Esophagus squamous epithelium (tissue), 5 donors: ENCODE data around the gene ADIPOR2. TPM values are rescaled to one million over a fixed set of nuclear protein-coding genes. Genes with fewer than 3 reads are reported as not detected.

Source experiments
- DNase-seq: peaks from one replicate; lab custom pipeline; 2025; lab: John Stamatoyannopoulos, UW
- H3K27ac ChIP-seq, 4 donors: fragments of 200-600 bp; sonication (generic); one replicate each; pipeline ENCODE4 v1.5.1; 2016 to 2019; ENCODE audit warnings: mild to moderate bottlenecking in 1 of 4
- H3K27me3 ChIP-seq, 4 donors: fragments of 200-600 bp; sonication (generic); 1 replicate in 3 of 4; 2 replicates in 1 of 4; pipeline versions ENCODE4 v1.5.1 to v1.6.0; 2017 to 2021; ENCODE audit warnings: antibody characterized with exemption in 1 of 4
- H3K36me3 ChIP-seq, 3 donors: fragments of 200-600 bp; sonication (generic); one replicate each; pipeline ENCODE4 v1.5.1; 2016 to 2019
- H3K4me1 ChIP-seq, 3 donors: fragments of 200-600 bp; sonication (generic); one replicate each; pipeline ENCODE4 v1.5.1; 2017 to 2019
- H3K4me3 ChIP-seq, 4 donors: fragments of 200-600 bp; sonication (generic); 1 replicate in 3 of 4; 2 replicates in 1 of 4; pipeline ENCODE4 v1.5.1; 2016 to 2019; ENCODE audit warnings: mild to moderate bottlenecking in 2 of 4, moderate library complexity in 1 of 4
- H3K9me3 ChIP-seq, 3 donors: fragments of 200-600 bp; sonication (generic); one replicate each; pipeline ENCODE4 v1.5.1; 2016 to 2019
- POLR2A ChIP-seq, 4 donors: fragments of 450-650 bp; IDR thresholded peaks; one replicate each; pipeline ENCODE4 v1.6.1; 2017; ENCODE audit warnings: antibody characterized with exemption in 4 of 4, mild to moderate bottlenecking in 4 of 4, moderate library complexity in 3 of 4
- whole genome bisulfite sequencing, 2 donors: methylation state at CpG; one replicate each; pipeline ENCODE4 v1.1.5; 2018; 5-methylcytosine and 5-hydroxymethylcytosine counted together
- intact Hi-C: fragments of 100-400 bp; cut with DNase I; formaldehyde crosslinking; loops from one replicate; pipeline ENCODE4 v1.15.0; 2022
- total RNA-seq, 4 donors: library from RNA; depleted of rRNA; stranded (reverse); fragments of >200 nt; gene quantifications; one replicate each; pipeline ENCODE4 v1.1.0, GENCODE V29; 2016
- TF ChIP-seq, protein P1 (sequence below), 6 experiments: fragments of 450-650 bp in 4 of 6; fragments of 200-600 bp in 2 of 6; sonication (generic) in 2 of 6; IDR thresholded peaks; one replicate each; pipeline ENCODE4 v1.5.1; 2016 to 2019; ENCODE audit warnings: antibody characterized with exemption in 6 of 6, mild to moderate bottlenecking in 4 of 6, moderate library complexity in 4 of 6
- donor health status: DM: yes; HTN: yes; CAD: no.

ADIPOR2 gene
- total RNA-seq, 4 donors from 2014 or later: 29.1 to 49.4 (median 31.1) TPM

DNA sequence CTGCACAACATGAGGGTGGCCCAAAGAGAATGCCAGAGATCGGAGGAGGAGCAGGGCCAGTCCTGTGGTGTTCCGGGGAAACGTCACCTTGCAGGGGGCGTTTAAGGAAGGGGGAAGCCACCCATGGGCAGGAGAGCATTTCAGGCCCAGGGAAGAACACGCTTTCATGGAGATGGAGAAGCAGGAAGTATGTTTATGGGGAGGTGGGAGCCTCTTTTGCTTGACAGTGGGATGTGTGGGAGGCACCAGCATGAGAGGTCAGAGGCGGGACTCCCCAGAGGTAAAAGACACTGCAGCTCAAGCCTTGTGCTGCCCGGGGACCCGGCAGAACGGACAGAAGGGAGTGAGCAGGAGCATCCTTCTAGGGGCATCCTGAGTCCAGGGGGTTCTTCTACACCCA, 128.2 kb downstream of the ADIPOR2 start:
- WGBS, 2 donors: 68% methylated on average over 9 of the region's 9 CpGs
- Histone ChIP-seq H3K4me1 (peaks cover 0 to 5% (median 0%) of the 10 kb centered on the region in 3 donors), H3K27ac (no peak overlapping the region), H3K4me3 (no peak overlapping the region), H3K9me3 (no peaks in the 10 kb centered on the region), H3K27me3 (peaks cover 0 to 85% (median 6%) of the 10 kb centered on the region in 4 donors), H3K36me3 (no peaks in the 10 kb centered on the region)
- intact Hi-C loops: no loop called here
- DNase-seq: no peak
- TF ChIP-seq, protein P1, sequence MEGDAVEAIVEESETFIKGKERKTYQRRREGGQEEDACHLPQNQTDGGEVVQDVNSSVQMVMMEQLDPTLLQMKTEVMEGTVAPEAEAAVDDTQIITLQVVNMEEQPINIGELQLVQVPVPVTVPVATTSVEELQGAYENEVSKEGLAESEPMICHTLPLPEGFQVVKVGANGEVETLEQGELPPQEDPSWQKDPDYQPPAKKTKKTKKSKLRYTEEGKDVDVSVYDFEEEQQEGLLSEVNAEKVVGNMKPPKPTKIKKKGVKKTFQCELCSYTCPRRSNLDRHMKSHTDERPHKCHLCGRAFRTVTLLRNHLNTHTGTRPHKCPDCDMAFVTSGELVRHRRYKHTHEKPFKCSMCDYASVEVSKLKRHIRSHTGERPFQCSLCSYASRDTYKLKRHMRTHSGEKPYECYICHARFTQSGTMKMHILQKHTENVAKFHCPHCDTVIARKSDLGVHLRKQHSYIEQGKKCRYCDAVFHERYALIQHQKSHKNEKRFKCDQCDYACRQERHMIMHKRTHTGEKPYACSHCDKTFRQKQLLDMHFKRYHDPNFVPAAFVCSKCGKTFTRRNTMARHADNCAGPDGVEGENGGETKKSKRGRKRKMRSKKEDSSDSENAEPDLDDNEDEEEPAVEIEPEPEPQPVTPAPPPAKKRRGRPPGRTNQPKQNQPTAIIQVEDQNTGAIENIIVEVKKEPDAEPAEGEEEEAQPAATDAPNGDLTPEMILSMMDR (IDR thresholded peaks at IDR 0.05): no peak
- TF ChIP-seq POLR2A (IDR thresholded peaks at IDR 0.05): no peak

DNA sequence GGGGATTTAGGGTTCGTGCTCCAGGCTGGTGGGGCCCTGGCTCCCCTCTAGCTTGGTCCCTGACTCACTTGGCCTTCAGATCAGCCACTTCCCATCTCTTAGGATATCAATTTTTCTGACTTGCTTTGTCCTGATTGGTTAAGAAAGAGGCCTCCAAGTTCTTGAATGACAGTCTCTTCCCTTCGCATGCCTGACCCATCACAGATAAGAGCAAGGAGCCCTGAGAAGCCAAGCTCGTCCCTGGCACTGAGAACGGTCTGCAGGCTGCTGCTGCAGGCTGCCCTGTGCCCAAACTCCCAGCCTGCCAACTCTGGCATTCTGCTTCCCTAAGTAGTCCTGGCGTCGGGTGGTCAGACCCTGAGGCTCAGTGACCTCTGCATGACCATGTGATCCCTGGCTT, 128.7 kb downstream of the ADIPOR2 start:
- TF ChIP-seq, protein P1 (IDR thresholded peaks at IDR 0.05): no peak
- no peak for TF ChIP-seq POLR2A (IDR thresholded peaks at IDR 0.05)
- no peak overlapping the region for H3K4me3 ChIP-seq
- no peak overlapping the region for H3K27ac ChIP-seq
- no peaks in the 10 kb centered on the region for H3K36me3 ChIP-seq
- intact Hi-C loops: no loop called here
- no peaks in the 10 kb centered on the region for H3K9me3 ChIP-seq
- H3K4me1 ChIP-seq: peaks cover 0 to 5% (median 0%) of the 10 kb centered on the region in 3 donors
- 37 to 51% methylated on average over 5 to 6 of the region's 6 CpGs for WGBS, 2 donors
- H3K27me3 ChIP-seq: peaks cover 0 to 86% (median 6%) of the 10 kb centered on the region in 4 donors
- DNase-seq: no peak

DNA sequence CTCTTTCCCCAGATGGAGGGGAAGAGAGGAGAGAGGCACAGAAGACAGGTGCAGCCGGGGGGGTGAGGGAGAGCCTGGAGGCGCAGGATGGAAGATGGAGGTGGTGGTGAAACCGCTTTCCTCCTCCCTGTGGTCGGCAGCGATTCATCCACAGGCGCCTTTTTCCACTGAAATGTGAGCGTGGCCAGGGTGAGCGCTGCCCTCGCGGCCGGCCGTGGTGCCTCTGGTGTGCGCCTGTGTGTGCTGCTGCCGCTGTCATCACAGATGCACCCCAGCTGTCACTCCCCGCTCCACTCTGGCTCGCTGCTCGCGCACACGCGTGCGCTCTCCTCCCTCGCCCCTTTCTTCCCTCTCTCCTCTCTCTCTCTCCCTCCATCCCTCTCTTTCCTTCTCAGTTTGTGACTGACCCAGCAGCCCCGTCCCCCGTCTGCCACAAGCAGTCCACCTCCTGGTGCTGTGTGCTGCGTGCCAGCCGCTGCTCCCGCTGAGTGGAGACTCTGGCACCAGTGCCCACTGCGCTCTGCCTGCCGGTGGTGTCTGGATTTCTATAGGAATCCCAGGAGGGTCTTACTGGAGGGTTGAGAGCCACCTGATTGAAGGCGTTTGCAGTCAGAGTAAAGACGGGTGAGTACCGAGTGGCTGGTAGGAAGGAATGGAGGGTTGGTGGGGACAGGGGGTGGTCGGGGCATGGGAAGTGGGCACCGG, 129.5 kb downstream of the ADIPOR2 start, which contains the start of gene LRTM2:
TSS of gene LRTM2 (plus strand) at position 375 of the 705 bp plus-strand sequence. CDS start 7,584 bp downstream, outside the sequence.
- WGBS, 2 donors: 17 to 18% methylated on average over 17 to 30 of the region's 34 CpGs
- H3K27ac ChIP-seq: no peak within 1 kb of the TSS
- H3K4me1 ChIP-seq: peaks cover 0 to 5% (median 0%) of the 10 kb centered on the region in 3 donors
- TF ChIP-seq POLR2A (IDR thresholded peaks at IDR 0.05): no peak
- TF ChIP-seq, protein P1 (IDR thresholded peaks at IDR 0.05): no peak
- intact Hi-C loops: no loop called here
- peaks cover 0 to 86% (median 6%) of the 10 kb centered on the region in 4 donors for H3K27me3 ChIP-seq
- no peaks in the 10 kb centered on the region for H3K36me3 ChIP-seq
- DNase-seq: no peak
- no peak within 1 kb of the TSS for H3K4me3 ChIP-seq
- no peaks in the 10 kb centered on the region for H3K9me3 ChIP-seq

DNA sequence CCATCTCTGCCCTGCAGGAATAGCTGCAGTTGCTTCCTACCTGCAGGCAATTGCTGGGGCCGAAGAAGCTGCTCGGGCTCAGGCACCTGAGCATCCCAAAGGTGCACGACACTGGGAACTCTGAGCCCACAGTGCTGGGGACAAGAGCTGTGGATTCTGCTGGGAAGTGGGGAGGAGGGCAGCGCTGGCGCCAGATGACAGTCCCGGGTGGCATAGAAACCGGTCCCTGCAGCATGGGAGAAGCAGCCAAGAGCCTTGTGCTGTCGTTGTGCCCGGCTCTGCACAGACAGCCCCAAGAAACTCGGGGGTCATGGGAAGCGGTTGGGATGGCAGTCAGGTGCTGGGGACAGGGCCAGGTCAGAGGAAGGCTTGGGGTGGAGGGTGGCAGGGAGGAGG, 130.0 kb downstream of the ADIPOR2 start:
- intact Hi-C loops: no loop called here
- no peak overlapping the region for H3K4me3 ChIP-seq
- TF ChIP-seq, protein P1 (IDR thresholded peaks at IDR 0.05): no peak
- TF ChIP-seq POLR2A (IDR thresholded peaks at IDR 0.05): no peak
- peaks cover 0 to 5% (median 0%) of the 10 kb centered on the region in 3 donors for H3K4me1 ChIP-seq
- H3K36me3 ChIP-seq: no peaks in the 10 kb centered on the region
- DNase-seq: no peak
- H3K9me3 ChIP-seq: no peaks in the 10 kb centered on the region
- H3K27me3 ChIP-seq: peaks cover 0 to 86% (median 6%) of the 10 kb centered on the region in 4 donors
- WGBS, 2 donors: 60 to 79% methylated on average over 3 of the region's 11 CpGs
- no peak overlapping the region for H3K27ac ChIP-seq

DNA sequence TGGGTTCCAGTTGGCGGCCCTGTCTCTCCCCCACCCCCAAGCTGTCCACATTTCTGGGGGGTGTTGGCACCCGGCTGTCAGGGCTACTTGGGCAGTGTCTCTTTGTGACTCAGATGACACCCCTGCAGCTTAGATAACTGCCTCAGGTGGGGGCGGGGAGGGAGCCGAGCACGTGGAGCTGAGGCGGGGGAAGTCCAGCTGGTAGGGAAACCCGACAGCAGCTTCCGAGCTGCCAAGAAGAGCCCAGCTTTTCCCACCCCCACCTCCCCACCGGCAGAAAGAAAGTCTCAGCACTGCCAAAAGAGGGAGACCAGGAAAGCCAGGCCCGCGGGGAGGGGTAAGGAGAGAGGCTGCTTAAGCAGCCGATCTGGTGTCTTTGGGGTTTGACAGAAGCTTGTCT, 130.9 kb downstream of the ADIPOR2 start:
- intact Hi-C loops: no loop called here
- H3K36me3 ChIP-seq: no peaks in the 10 kb centered on the region
- no peak overlapping the region for H3K4me3 ChIP-seq
- DNase-seq: no peak
- WGBS, 2 donors: 0 to 23% methylated on average over 3 to 5 of the region's 12 CpGs
- no peak for TF ChIP-seq POLR2A (IDR thresholded peaks at IDR 0.05)
- TF ChIP-seq, protein P1 (IDR thresholded peaks at IDR 0.05): no peak
- H3K4me1 ChIP-seq: peaks cover 0 to 5% (median 0%) of the 10 kb centered on the region in 3 donors
- H3K27ac ChIP-seq: no peak overlapping the region
- H3K27me3 ChIP-seq: peaks cover 0 to 86% (median 6%) of the 10 kb centered on the region in 4 donors
- H3K9me3 ChIP-seq: no peaks in the 10 kb centered on the region
